Measurements from ENCODE around the gene TBX15.

Gene TBX15

DNA sequence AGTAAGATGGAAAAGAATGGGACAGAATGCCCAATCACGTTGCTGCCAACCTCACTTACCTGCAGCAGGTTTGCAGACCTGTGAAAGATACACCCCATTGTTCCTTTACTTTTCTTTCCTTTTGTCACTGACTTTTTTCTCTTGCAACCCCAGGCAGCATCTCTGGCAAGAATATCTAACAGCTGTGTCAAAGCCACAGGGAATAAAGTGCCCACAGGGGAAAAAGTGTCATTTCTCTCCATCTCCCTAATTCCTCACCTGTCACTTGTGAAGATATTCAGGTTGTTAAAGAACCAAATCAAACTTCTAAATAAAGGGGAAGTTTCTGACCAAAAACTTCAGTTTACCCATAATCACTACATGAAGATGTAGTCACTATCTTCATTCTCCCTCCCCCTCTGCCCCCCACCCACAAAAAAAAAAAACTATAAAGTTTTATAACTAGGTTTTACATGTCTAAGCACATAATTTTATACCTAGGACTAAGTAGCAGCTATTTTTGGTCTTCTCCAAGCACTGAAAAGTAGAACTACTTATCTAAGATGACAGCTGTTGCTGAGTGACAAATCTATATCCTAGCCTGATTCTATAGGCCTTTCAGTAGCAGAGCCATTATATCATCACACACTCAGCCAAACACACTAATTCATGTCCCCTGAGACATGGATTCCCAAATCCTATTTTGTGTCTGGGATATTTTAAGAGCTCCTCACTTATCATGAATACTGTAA lies 54.9 kb downstream of the TBX15 start:
- TF ChIP-seq, protein P1, sequence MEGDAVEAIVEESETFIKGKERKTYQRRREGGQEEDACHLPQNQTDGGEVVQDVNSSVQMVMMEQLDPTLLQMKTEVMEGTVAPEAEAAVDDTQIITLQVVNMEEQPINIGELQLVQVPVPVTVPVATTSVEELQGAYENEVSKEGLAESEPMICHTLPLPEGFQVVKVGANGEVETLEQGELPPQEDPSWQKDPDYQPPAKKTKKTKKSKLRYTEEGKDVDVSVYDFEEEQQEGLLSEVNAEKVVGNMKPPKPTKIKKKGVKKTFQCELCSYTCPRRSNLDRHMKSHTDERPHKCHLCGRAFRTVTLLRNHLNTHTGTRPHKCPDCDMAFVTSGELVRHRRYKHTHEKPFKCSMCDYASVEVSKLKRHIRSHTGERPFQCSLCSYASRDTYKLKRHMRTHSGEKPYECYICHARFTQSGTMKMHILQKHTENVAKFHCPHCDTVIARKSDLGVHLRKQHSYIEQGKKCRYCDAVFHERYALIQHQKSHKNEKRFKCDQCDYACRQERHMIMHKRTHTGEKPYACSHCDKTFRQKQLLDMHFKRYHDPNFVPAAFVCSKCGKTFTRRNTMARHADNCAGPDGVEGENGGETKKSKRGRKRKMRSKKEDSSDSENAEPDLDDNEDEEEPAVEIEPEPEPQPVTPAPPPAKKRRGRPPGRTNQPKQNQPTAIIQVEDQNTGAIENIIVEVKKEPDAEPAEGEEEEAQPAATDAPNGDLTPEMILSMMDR (IDR thresholded peaks at IDR 0.05; ENCODE audit: borderline replicate concordance, control extremely low read depth, extremely low read depth, insufficient read depth, missing control alignments): no peak
- in situ Hi-C loops (cut with MboI; ENCODE audit: low sequenced_read_pairs, unreplicated experiment): no loop called here
- no peak for DNase-seq (ENCODE audit: low spot score)

DNA sequence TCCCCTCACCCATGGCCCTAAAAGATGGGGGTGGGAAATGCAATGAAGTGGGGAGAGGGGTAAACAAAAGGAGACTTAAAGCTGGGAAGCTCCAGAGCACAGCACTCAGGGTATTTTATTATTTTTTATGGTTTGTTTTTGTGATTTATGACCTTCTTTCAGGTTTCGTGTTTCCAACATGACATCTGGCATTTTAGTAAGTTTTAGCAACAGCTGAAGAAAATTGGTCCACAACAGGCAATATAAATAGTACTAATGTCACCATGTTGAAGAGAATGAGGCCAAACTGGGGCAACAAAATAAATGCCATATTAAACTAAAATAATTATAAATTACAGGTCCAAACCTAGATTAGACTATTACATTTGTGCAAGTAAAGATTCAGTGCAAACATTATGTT lies 56.3 kb downstream of the TBX15 start:
- no peak for DNase-seq (ENCODE audit: low spot score)
- in situ Hi-C loops (cut with MboI; ENCODE audit: low sequenced_read_pairs, unreplicated experiment): no loop called here
- TF ChIP-seq, protein P1 (IDR thresholded peaks at IDR 0.05; ENCODE audit: borderline replicate concordance, control extremely low read depth, extremely low read depth, insufficient read depth, missing control alignments): no peak

DNA sequence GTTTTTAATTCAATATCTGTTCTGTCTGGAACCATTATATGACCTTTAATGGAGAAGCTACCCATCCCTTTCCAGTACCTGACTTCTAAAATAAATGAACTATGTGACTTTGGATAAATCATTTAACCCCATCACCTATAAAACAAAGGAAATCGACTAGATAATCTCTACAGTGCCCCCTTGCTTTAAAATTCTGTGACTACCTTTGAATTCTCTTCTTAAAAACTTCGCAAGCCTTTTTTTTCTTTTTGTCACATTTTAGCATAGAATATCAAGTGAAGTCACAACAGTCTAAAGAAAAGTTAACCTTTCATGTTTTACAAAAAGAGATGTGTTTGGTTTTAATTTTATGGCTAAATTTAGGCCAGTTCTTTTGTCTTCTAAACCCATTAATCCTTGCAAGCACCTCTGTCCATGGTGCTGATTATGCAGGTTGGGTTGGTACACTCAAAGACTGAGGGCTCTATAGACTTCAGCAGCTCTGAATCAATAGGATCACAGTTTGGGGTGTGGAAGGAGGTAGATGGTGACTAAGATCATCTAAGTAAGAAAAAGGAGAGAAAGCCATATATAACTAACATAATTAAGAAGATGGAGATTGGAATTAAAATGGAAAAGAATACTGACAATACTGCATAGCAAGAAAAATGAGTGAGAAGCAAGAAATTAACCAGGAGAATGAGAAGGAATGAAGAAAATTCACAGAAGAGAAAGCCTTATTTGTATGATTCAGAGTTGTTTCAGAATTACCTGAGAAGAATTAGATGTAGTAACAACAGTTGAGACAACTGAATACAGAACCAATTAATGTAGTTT lies 59.2 kb downstream of the TBX15 start:
- in situ Hi-C loops (cut with MboI; ENCODE audit: low sequenced_read_pairs, unreplicated experiment): no loop called here
- DNase-seq (ENCODE audit: low spot score): peak; percentile 6
- TF ChIP-seq, protein P1 (IDR thresholded peaks at IDR 0.05; ENCODE audit: borderline replicate concordance, control extremely low read depth, extremely low read depth, insufficient read depth, missing control alignments): no peak

DNA sequence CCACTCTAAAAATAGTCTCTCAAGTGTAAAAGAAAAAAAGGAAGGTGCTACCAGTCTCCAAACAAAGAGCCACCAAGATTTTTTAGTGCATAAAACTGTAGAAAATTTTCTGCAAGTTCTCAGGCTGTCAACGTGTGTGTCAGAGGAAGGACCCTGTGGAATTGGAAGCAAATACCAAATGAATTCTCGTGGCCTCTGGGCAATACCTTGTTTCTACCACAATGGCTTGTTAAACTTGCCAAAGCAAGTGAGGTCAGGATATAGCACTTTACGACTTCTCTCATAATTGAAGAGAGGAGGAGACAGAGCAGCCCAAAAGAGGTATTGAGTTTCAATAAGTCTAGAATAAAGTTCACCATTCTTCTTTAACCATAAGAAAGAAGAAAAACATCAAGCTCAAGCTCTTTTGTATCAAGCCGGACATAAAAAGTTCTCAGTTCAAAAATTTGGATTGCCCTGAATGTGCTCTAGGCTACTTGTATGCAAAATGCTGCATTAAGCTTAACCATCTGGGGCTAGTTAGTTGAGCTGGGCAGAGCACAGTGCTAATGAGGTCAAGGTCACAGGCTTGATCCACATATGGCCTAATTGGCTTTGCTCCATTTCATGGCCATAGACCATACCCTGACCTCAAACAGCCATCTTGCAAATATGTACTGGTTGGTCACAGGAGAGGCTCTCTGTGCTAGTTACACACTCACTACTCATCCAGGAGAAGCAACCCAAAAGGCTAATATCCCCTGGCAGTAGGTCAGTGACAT lies 60.5 kb downstream of the TBX15 start:
- in situ Hi-C loops (cut with MboI; ENCODE audit: low sequenced_read_pairs, unreplicated experiment): no loop called here
- no peak for DNase-seq (ENCODE audit: low spot score)
- TF ChIP-seq, protein P1 (IDR thresholded peaks at IDR 0.05; ENCODE audit: borderline replicate concordance, control extremely low read depth, extremely low read depth, insufficient read depth, missing control alignments): no peak

DNA sequence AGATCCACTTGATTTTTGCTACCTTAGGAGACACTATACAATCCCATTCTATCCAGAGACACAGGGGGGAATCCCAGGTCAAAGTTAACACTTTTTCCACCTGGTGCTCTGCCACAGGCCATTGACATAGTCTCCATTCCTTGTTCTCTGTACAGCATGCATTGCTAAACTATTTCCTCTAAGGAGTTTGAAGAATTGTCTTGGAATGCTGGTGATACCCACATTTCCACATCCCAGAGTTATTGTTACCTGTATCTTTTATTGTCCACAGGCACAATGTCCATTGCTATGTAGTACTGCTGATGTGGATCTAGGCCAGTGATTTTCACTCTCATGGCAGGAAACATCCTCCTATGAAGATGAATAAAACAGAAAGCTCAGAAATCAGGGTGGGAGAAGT lies 61.9 kb downstream of the TBX15 start:
- in situ Hi-C loops (cut with MboI; ENCODE audit: low sequenced_read_pairs, unreplicated experiment): no loop called here
- no peak for DNase-seq (ENCODE audit: low spot score)
- TF ChIP-seq, protein P1 (IDR thresholded peaks at IDR 0.05; ENCODE audit: borderline replicate concordance, control extremely low read depth, extremely low read depth, insufficient read depth, missing control alignments): no peak

DNA sequence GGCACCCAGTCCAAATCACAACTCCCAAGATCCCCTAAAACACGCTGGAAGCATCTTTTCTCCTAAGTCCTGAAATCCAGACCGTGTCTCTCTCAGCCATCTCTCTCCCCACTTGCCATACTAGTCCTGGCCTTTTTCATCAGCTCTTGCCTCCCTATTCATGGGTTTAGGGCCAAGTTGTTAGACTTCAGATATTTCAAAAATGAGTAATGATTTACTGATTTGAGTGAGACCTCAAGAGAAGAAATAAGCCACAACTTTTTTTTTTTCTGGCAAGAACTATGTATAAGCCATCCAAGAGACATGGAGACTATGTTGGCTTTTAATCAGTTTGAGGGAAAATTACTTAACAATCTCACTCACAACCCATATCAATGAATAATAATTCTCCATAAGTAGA lies 62.5 kb downstream of the TBX15 start:
- TF ChIP-seq, protein P1 (IDR thresholded peaks at IDR 0.05; ENCODE audit: borderline replicate concordance, control extremely low read depth, extremely low read depth, insufficient read depth, missing control alignments): no peak
- in situ Hi-C loops (cut with MboI; ENCODE audit: low sequenced_read_pairs, unreplicated experiment): no loop called here
- no peak for DNase-seq (ENCODE audit: low spot score)

Measured in GM13976 (cell line).